ENCODE results near the gene DNLZ. TPM values are rescaled to one million over a fixed set of nuclear protein-coding genes. Genes with fewer than 3 reads are reported as not detected.

DNLZ gene
- total RNA-seq, 3 donors from 2014 or later, result 9.3 to 17.1 (median 10.8) TPM

DNA sequence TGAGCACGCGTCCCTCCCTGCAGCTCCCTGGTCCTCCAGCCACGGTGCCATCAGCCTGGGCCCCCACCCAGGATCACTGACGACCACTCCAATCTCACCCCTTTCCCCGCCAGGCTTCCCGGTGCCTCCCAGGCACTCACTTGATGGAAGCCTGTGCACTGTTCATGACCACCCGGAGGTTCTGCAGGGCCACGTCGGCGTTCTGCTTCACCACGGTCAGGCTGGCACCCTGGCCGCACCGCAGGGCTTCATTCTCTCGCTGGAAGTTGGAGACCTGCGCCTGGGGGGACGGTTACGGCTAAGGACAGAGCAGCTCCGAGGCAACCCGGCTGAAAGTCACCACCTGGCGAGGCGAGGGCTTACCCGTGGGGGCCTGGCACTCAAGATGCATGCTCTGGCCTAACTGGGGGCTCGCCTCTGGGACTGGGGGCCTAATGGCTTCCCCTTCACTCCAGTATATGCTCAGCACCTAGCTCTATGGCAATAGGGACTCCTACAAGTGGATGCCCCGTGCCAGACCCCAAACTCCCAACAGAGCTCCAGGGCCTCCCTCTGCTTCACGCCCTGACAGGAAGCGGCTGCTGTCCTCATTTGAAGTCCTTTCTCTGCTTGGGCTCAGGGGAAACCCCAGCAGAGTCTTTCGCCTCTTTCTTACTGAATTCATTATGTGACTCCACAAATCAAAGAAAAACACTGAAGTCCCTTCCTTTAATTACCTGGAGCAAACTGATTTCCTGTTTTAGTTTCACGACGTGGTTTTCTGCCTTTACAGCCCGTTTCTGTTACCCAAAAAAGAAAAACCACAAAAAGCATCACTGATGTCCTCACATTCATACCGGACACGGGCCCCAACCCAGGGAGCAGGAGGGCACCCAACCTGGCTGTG lies 40.6 kb upstream of the DNLZ start:
- DNase-seq (no peak), ATAC-seq (no peak)
- Histone ChIP-seq H3K9me3 (no peaks in the 10 kb centered on the region), H3K4me3 (no peak overlapping the region), H3K36me3 (ENCODE audit: low read depth) (peaks cover 4% of the 10 kb centered on the region), H3K4me1 (ENCODE audit: low read depth) (peaks cover 16% of the 10 kb centered on the region)
- intact Hi-C loops (cut with DNase I, micrococcal nuclease), result no loop called here
- TF ChIP-seq, protein P1, sequence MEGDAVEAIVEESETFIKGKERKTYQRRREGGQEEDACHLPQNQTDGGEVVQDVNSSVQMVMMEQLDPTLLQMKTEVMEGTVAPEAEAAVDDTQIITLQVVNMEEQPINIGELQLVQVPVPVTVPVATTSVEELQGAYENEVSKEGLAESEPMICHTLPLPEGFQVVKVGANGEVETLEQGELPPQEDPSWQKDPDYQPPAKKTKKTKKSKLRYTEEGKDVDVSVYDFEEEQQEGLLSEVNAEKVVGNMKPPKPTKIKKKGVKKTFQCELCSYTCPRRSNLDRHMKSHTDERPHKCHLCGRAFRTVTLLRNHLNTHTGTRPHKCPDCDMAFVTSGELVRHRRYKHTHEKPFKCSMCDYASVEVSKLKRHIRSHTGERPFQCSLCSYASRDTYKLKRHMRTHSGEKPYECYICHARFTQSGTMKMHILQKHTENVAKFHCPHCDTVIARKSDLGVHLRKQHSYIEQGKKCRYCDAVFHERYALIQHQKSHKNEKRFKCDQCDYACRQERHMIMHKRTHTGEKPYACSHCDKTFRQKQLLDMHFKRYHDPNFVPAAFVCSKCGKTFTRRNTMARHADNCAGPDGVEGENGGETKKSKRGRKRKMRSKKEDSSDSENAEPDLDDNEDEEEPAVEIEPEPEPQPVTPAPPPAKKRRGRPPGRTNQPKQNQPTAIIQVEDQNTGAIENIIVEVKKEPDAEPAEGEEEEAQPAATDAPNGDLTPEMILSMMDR (IDR thresholded peaks at IDR 0.05), result no peak

- intact Hi-C loops (cut with DNase I, micrococcal nuclease), result no loop called here
- H3K4me3 ChIP-seq, result no peak overlapping the region
- ATAC-seq, result peak; percentile 47
- TF ChIP-seq, protein P1 (IDR thresholded peaks at IDR 0.05), result no peak
- peaks cover 18% of the 10 kb centered on the region for H3K4me1 ChIP-seq (ENCODE audit: low read depth)
- H3K36me3 ChIP-seq (ENCODE audit: low read depth), result peaks cover 4% of the 10 kb centered on the region
- no peaks in the 10 kb centered on the region for H3K9me3 ChIP-seq
- peak in 2 of 3 donors; percentile 38 to 47 for DNase-seq
These were observed 40.0 kb upstream of the DNLZ start for GRCh38 chr9:136403538-136403914.

- DNase-seq (no peak), ATAC-seq (no peak)
- Histone ChIP-seq H3K4me3 (no peak overlapping the region), H3K36me3 (ENCODE audit: low read depth) (peaks cover 3% of the 10 kb centered on the region), H3K9me3 (no peaks in the 10 kb centered on the region), H3K4me1 (ENCODE audit: low read depth) (peaks cover 18% of the 10 kb centered on the region)
- intact Hi-C loops (cut with DNase I, micrococcal nuclease), result no loop called here
- TF ChIP-seq, protein P1 (IDR thresholded peaks at IDR 0.05), result no peak
These were observed 38.5 kb upstream of the DNLZ start for GRCh38 chr9:136402067-136402466.

DNA sequence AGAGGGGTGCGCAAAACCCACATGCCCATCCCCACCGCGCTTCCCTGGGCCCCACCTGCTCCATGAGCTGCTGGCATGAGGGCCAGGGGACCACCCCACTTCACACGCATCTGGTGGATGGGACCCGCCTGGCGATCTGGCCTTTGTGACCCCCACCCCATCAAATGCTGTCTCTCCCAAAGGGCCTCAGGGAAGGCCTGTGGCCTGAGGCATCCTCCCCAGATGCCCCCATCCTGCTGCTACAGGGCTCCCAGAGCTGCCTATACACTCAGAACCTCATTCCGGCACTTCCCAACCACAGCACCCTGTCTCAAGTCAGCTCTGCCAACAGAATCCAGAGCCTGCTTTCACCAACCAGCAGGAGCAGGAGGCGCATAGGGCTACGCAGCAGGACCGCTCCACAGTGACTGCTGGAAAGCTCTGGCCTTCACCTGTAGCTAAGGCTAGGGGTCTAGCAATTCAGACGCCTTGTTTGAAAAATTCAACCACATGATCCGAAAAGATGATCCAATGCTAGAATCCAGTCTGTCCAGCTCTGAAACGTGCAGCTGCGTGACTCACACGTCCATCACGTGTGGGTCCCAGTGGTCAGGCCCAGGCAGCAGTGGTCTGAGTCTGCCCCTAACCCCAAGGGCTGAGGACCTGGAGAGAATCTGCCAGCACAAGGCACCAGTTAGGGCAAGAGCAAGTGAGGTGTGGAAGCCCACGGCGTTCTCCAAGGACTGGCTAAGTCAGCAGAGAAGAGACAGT lies 37.8 kb upstream of the DNLZ start:
- DNase-seq, result no peak
- H3K9me3 ChIP-seq, result no peaks in the 10 kb centered on the region
- ATAC-seq, result no peak
- TF ChIP-seq, protein P1 (IDR thresholded peaks at IDR 0.05), result no peak
- peaks cover 22% of the 10 kb centered on the region for H3K4me1 ChIP-seq (ENCODE audit: low read depth)
- H3K36me3 ChIP-seq (ENCODE audit: low read depth), result no peaks in the 10 kb centered on the region
- no peak overlapping the region for H3K4me3 ChIP-seq
- intact Hi-C loops (cut with DNase I, micrococcal nuclease), result no loop called here

- Histone ChIP-seq H3K4me1 (ENCODE audit: low read depth) (peaks cover 26% of the 10 kb centered on the region), H3K36me3 (ENCODE audit: low read depth) (no peaks in the 10 kb centered on the region), H3K4me3 (peak within 1 kb of the TSS; percentile 81), H3K9me3 (no peaks in the 10 kb centered on the region)
- ATAC-seq, result peak; percentile 94
- intact Hi-C loops (cut with DNase I, micrococcal nuclease), result no loop called here
- TF ChIP-seq, protein P1 (IDR thresholded peaks at IDR 0.05), result peak; percentile 99
- peak; percentile 87 to 93 (median 92) for DNase-seq
These were observed 36.7 kb upstream of the DNLZ start, which contains the start of gene SNAPC4 for GRCh38 chr9:136400038-136400834. SNAPC4 (minus strand) TSS chr9:136400170; CDS start chr9:136398428, 1,742 bp downstream.
